Common myeloid progenitor, CD34-positive (primary cell): ENCODE results near the gene UST.
"Not testable (repeated sequence)": the region's sequence is repeated elsewhere in the genome, so short reads cannot be mapped to it uniquely, and the experiment has no call there.

Experiments used
- CTCF ChIA-PET: fragments of 350-600 bp; sonication (Branson Sonifier 250); formaldehyde crosslinking; loops from one replicate; lab custom pipeline; 2021; ENCODE audit warnings: antibody characterized with exemption; lab: Charles Lee
- POLR2A ChIA-PET: fragments of 350-600 bp; sonication (Branson Sonifier 250); formaldehyde crosslinking; loops from one replicate; lab custom pipeline; 2021; ENCODE audit warnings: antibody characterized with exemption; lab: Charles Lee
- DNase-seq, 3 donors: peaks; one replicate each; pipeline versions ENCODE4 v3.0.0 to v3.0.0-alpha.2; 2013
- H3K27ac ChIP-seq, 2 experiments: 1 replicate in 1 of 2; 2 replicates in 1 of 2; pipeline ENCODE4 v1.7.0; 2013; ENCODE audit warnings: inconsistent platforms in 2 of 2, low read length in 2 of 2, mild to moderate bottlenecking in 2 of 2, low read depth in 1 of 2, moderate library complexity in 1 of 2; ENCODE audit not compliant: severe bottlenecking in 2 of 2, insufficient read depth in 1 of 2, poor library complexity in 1 of 2
- H3K27me3 ChIP-seq, 5 experiments: replicated peaks in 2 of 5; 1 replicate in 3 of 5; 2 replicates in 2 of 5; pipeline versions ENCODE4 v1.6.1 to v1.7.0; 2013; ENCODE audit warnings: low read length in 4 of 5, mild to moderate bottlenecking in 2 of 5, moderate library complexity in 2 of 5, inconsistent platforms in 1 of 5; ENCODE audit not compliant: insufficient read depth in 5 of 5, control insufficient read depth in 4 of 5
- H3K36me3 ChIP-seq, 4 experiments: 1 replicate in 2 of 4; 2 replicates in 2 of 4; pipeline versions ENCODE4 v1.6.1 to v1.7.0; 2013; ENCODE audit warnings: low read length in 3 of 4, control low read depth in 1 of 4, mild to moderate bottlenecking in 1 of 4; ENCODE audit not compliant: control insufficient read depth in 4 of 4, insufficient read depth in 4 of 4
- H3K4me1 ChIP-seq, 4 experiments: 1 replicate in 3 of 4; 2 replicates in 1 of 4; pipeline versions ENCODE4 v1.6.1 to v1.7.1; 2013; ENCODE audit warnings: low read length in 3 of 4, mild to moderate bottlenecking in 3 of 4, control low read depth in 1 of 4, inconsistent platforms in 1 of 4, moderate library complexity in 1 of 4; ENCODE audit not compliant: control insufficient read depth in 4 of 4, insufficient read depth in 4 of 4; ENCODE audit errors: control extremely low read depth in 1 of 4
- H3K4me3 ChIP-seq, 7 experiments: 1 replicate in 4 of 7; 2 replicates in 3 of 7; pipeline versions ENCODE4 v1.5.1 to v1.7.0; 2013; ENCODE audit warnings: mild to moderate bottlenecking in 7 of 7, low read length in 6 of 7, moderate library complexity in 6 of 7, inconsistent platforms in 2 of 7, low read depth in 2 of 7, control low read depth in 1 of 7; ENCODE audit not compliant: insufficient read depth in 4 of 7, control insufficient read depth in 1 of 7; ENCODE audit errors: extremely low read depth in 1 of 7
- H3K9me3 ChIP-seq, 5 experiments: 1 replicate in 4 of 5; 2 replicates in 1 of 5; pipeline versions ENCODE4 v1.6.1 to v1.7.1; 2013; ENCODE audit warnings: low read length in 4 of 5, mild to moderate bottlenecking in 2 of 5, inconsistent platforms in 1 of 5, low read depth in 1 of 5, moderate library complexity in 1 of 5; ENCODE audit not compliant: control insufficient read depth in 4 of 5, insufficient read depth in 2 of 5; ENCODE audit errors: control extremely low read depth in 1 of 5
- WGBS: methylation state at CpG from one replicate; pipeline ENCODE4 v1.1.5; 2013; ENCODE audit not compliant: insufficient coverage; 5-methylcytosine and 5-hydroxymethylcytosine counted together

The UST gene

DNA sequence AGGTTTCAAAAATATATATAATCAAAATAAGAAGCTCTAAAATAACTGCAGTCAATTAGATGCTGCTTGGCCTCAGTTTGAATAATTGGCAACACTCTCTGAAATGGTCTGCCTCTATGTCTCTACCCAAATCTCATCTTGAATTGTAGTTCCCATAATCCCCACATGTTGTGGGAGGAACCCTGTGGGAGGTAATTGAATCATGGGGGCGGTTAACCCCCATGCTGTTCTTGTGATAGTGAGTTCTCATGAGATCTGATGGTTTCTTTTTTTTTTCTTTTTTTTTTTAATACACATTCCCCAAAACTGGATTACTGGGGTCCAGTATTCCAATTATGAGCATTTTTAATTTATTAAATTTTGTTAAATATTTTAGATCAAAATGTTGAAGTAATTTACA, 8.5 kb downstream of the UST start:
- H3K9me3 ChIP-seq, H3K27ac ChIP-seq, POLR2A ChIA-PET, H3K4me3 ChIP-seq, H3K36me3 ChIP-seq, DNase-seq, H3K27me3 ChIP-seq: not testable (repeated sequence)
- WGBS, result no CpG with 5 or more reads among the region's 1 CpG
- H3K4me1 ChIP-seq, result peaks cover 5 to 25% (median 18%) of the 10 kb centered on the region in 4 experiments
- CTCF ChIA-PET, result interaction anchor here (0.9 to 1.1 kb wide), 2 partner anchors 10 to 196 kb away, joined by 3 read pairs; no protein-coding TSS in a partner anchor

DNA sequence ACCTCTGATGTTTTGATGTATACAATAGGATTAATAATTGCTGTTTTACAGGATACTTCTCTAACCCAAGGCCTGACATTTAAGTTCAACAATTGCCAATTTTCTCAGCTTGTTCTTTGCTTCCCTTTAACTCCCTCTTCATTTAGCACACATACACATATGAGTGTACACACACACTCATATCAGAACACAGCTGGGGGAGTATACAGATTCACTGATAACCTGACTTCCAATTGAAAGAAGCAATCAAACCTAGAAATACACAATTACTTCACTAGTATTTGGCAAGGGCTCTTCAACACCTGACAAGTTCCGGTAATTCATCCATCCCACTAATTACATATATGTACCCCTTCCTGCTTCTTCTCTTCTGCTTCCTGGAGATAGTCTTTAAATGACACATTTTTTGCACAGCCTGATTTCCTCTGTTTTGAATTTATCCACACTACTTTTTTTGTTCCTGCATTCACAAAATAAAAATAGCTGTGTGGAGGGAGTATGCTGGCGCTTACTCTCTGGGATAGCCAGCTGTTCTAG, 11.2 kb downstream of the UST start:
- ChIA-PET CTCF (interaction anchor here (0.6 to 1.9 kb wide), 6 partner anchors 9 to 195 kb away, joined by 3 to 11 read pairs (median 4); no protein-coding TSS in a partner anchor), POLR2A (no interaction called here)
- 0% methylated on average over 2 of the region's 2 CpGs for WGBS
- Histone ChIP-seq H3K36me3 (no peaks in the 10 kb centered on the region), H3K27me3 (peaks cover 0 to 3% (median 0%) of the 10 kb centered on the region in 5 experiments), H3K27ac (no peak overlapping the region), H3K9me3 (no peaks in the 10 kb centered on the region), H3K4me3 (peak overlapping the region in 2 of 7 experiments; percentile 29 to 54), H3K4me1 (peaks cover 28 to 49% (median 38%) of the 10 kb centered on the region in 4 experiments)
- peak; percentile 44 to 85 (median 70) for DNase-seq

DNA sequence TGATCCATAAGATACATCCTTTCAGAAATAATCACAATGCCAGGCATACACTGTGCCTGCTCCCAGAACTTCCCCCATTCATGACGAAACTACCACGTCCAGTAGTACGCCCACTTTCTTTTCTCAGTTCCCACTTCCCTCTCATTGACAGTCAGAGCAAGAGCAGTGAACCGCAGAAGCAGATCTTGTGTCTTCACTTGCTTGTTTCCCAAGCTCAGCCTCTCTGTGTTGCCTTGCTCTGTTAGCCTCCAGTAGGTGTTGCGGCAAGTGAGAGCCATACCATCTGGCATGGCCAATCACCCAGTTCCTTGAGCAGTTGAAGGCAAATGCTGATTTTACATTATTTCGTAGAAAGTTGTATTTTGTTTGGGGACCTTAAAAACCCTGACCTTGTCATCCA, 11.7 kb downstream of the UST start:
- WGBS, result 34% methylated on average over 6 of the region's 6 CpGs
- peak; percentile 79 to 92 (median 90) for DNase-seq
- Histone ChIP-seq H3K4me1 (peaks cover 28 to 49% (median 38%) of the 10 kb centered on the region in 4 experiments), H3K4me3 (peak overlapping the region in 3 of 7 experiments; percentile 0 to 54 (median 38)), H3K9me3 (no peaks in the 10 kb centered on the region), H3K27ac (no peak overlapping the region), H3K36me3 (no peaks in the 10 kb centered on the region), H3K27me3 (peaks cover 0 to 3% (median 0%) of the 10 kb centered on the region in 5 experiments)
- ChIA-PET CTCF (interaction anchor here (0.7 to 1.9 kb wide), 4 partner anchors 9 to 178 kb away, joined by 3 to 11 read pairs (median 4); no protein-coding TSS in a partner anchor), POLR2A (no interaction called here)

DNA sequence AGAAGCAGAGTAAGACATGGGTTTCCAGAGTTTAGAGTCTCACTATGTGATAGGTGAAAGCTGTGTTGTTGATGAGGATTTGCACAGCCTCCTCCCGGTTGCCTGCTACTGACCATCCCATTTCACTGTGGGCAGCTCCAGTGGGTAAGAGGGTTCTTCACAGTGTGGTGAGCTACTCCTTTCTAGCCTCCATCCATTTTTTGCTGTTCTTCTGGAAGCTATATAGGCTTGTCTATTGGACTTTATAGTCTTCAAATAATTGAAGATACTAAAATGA, 13.4 kb downstream of the UST start:
- peak overlapping the region in 1 of 2 experiments; percentile 52 for H3K27ac ChIP-seq
- peaks cover 0 to 3% (median 0%) of the 10 kb centered on the region in 5 experiments for H3K27me3 ChIP-seq
- no peaks in the 10 kb centered on the region for H3K36me3 ChIP-seq
- POLR2A ChIA-PET, result no interaction called here
- peaks cover 28 to 49% (median 38%) of the 10 kb centered on the region in 4 experiments for H3K4me1 ChIP-seq
- WGBS, result no CpG with 5 or more reads among the region's 1 CpG
- CTCF ChIA-PET, result interaction anchor here (1.0 to 1.5 kb wide), 2 partner anchors 10 to 12 kb away, joined by 3 read pairs; no protein-coding TSS in a partner anchor
- no peak for DNase-seq
- peak overlapping the region in 1 of 7 experiments; percentile 0 for H3K4me3 ChIP-seq
- no peaks in the 10 kb centered on the region for H3K9me3 ChIP-seq

DNA sequence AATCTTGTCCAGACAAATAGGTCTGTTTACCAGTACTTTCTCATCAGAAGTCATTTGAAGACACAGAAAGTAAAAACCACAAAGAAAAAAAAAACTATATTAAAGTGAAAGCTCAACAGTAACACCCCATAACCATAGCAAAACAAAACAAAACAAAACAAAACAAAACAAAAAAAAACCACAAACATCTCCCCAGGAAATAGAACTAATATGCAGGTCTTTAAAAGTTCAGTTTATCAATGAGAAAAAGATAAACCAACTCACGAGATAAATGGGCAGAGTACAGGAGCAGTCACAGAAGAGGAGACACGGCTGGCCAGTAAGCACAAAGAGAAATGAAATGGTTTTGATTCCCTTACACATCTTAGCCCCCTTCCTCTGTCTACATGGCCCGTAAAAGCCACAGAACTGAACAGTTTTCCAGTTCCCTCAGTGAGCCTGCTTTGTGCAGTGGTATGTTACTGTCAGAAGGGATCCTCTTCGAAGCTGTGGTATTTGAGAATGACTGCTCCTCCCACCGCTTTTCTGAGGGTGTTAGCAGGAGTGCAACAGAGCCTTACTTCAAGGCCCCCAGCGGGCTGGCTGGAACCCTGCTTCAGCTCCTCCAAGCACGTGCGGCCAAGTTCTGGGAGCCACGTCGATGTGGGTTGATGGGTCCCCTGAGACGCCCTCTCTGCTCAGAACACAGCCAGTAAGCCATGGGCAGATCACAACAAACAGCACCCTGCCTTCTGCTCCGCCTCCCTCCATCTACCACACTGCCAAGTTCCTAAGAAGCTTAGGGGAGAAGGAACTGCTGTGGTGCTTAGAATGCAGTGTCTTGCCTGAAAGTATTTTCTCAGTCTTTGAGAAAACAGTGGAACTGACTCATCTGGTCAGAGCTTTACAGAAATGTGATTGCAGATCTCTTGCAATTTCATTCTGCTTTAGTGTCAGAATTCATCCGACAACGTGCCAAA, 14.0 kb downstream of the UST start:
- peaks cover 28 to 52% (median 38%) of the 10 kb centered on the region in 4 experiments for H3K4me1 ChIP-seq
- ChIA-PET POLR2A (interaction anchor here (1.5 kb wide), 1 partner anchor 10 kb away, joined by 3 read pairs; no protein-coding TSS in a partner anchor), CTCF (interaction anchor here (1.0 to 1.5 kb wide), 2 partner anchors 10 to 12 kb away, joined by 3 read pairs; no protein-coding TSS in a partner anchor)
- peak; percentile 40 to 67 (median 57) for DNase-seq
- H3K27ac ChIP-seq, result peak overlapping the region in 1 of 2 experiments; percentile 52
- H3K36me3 ChIP-seq, result no peaks in the 10 kb centered on the region
- 74% methylated on average over 5 of the region's 14 CpGs for WGBS
- H3K4me3 ChIP-seq, result peak overlapping the region in 3 of 7 experiments; percentile 15 to 55 (median 34)
- peaks cover 0 to 3% (median 0%) of the 10 kb centered on the region in 5 experiments for H3K27me3 ChIP-seq
- no peaks in the 10 kb centered on the region for H3K9me3 ChIP-seq

DNA sequence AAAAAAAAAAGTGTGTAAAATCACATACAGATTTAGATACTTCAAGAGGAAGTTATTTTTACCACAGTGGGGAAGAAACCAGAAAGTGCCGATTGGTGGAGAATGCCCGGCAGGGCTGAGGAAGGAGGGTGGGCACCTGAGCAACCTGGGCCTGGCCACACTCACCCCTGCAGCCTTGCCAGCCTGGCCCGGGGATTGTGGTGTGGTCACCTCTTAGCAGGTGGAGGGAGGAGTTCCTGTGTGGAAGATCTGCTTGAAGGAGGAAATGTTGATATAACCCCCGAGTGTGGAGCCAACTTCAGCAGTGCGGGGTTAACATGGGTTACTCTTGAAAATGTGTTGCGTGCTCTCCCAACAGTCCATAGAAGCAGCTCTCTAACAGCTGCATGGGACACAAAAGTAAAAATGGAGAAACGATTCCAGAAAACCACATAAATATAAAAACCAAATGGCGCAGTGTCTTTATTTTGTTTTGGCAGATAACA, 14.7 kb downstream of the UST start:
- CTCF ChIA-PET, result no interaction called here
- WGBS, result 20% methylated on average over 5 of the region's 8 CpGs
- DNase-seq, result peak; percentile 47 to 85 (median 83)
- Histone ChIP-seq H3K4me1 (peaks cover 28 to 55% (median 38%) of the 10 kb centered on the region in 4 experiments), H3K9me3 (no peaks in the 10 kb centered on the region), H3K27ac (peak overlapping the region in 1 of 2 experiments; percentile 1), H3K4me3 (peak overlapping the region in 5 of 7 experiments; percentile 9 to 55 (median 20)), H3K27me3 (peaks cover 0 to 3% (median 0%) of the 10 kb centered on the region in 5 experiments), H3K36me3 (no peaks in the 10 kb centered on the region)
- POLR2A ChIA-PET, result interaction anchor here (1.5 kb wide), 1 partner anchor 9 kb away, joined by 3 read pairs; no protein-coding TSS in a partner anchor
